ENCODE data around the gene ERVW-1. TPM values are rescaled to one million over a fixed set of nuclear protein-coding genes. Genes with fewer than 3 reads are reported as not detected.

ERVW-1 gene
- 1.5 TPM in 1 of 2 replicates, not detected in the other for polyA plus RNA-seq

GRCh38 chr7:92477681-92478080, at the start of gene ERVW-1:
Gene ERVW-1 (minus strand): TSS chr7:92477946. CDS start chr7:92470381, 7,565 bp downstream.

GRCh38 chr7:92447345-92448204, 30.2 kb downstream of the ERVW-1 start, which contains the start of gene GATAD1:
Gene GATAD1 (plus strand): TSS chr7:92447482. CDS start chr7:92447730, 248 bp downstream.

Other genes starting within 250 kb of the ERVW-1 start
- 35.2 and 52.7 TPM in 2 replicates for gene KRIT1, start 232.0 kb downstream of the ERVW-1 start, polyA plus RNA-seq
- 33.0 and 33.8 TPM in 2 replicates for gene ANKIB1, start 232.0 kb downstream of the ERVW-1 start, polyA plus RNA-seq
- 9.1 and 11.1 TPM in 2 replicates for gene GATAD1, start 30.5 kb downstream of the ERVW-1 start, polyA plus RNA-seq
- 25.2 and 30.7 TPM in 2 replicates for gene PEX1, start 50.6 kb upstream of the ERVW-1 start, polyA plus RNA-seq
- 23.9 and 29.1 TPM in 2 replicates for gene RBM48, start 50.8 kb upstream of the ERVW-1 start, polyA plus RNA-seq
- 63.1 and 75.9 TPM in 2 replicates for gene FAM133B, start 112.4 kb upstream of the ERVW-1 start, polyA plus RNA-seq